ENCODE data around the gene ROR2.

- no peak for TF ChIP-seq POLR2A (IDR thresholded peaks at IDR 0.05; ENCODE audit: low read depth, low read length)
- TF ChIP-seq TAF1 (IDR thresholded peaks at IDR 0.05; ENCODE audit: low read depth, low read length): no peak
- no peak for TF ChIP-seq POLR2AphosphoS5 (IDR thresholded peaks at IDR 0.05; ENCODE audit: low read depth, low read length)
- no peak for TF ChIP-seq PAX5 (IDR thresholded peaks at IDR 0.05; ENCODE audit: insufficient read depth, low read length, severe bottlenecking)
- TF ChIP-seq SPI1 (IDR thresholded peaks at IDR 0.05; ENCODE audit: low read depth, low read length): no peak
These were observed 47.4 kb downstream of the ROR2 start for GRCh38 chr9:91902475-91903125.
